HEK293 (cell line): Measurements from ENCODE around the gene RBCK1.
A peak's percentile ranks its signal among the peaks of the same experiment; 100 is the strongest.

ENCODE experiments used
- EGR2 ChIP-seq: fragments of 450-650 bp; formaldehyde crosslinking; IDR thresholded peaks from 2 replicates; pipeline ENCODE4 v1.5.1; 2016; ENCODE audit warnings: low read depth, missing biosample characterization, missing genetic modification characterization
- HOXA7 ChIP-seq: sonication (generic); formaldehyde crosslinking; IDR thresholded peaks from 2 replicates; pipeline ENCODE4 v1.8.1; 2022; ENCODE audit warnings: missing genetic modification reagents, borderline replicate concordance
- HOXC10 ChIP-seq: sonication (generic); formaldehyde crosslinking; IDR thresholded peaks from 2 replicates; pipeline ENCODE4 v1.8.1; 2023; ENCODE audit warnings: mild to moderate bottlenecking, missing genetic modification reagents
- KLF16 ChIP-seq: fragments of 450-650 bp; formaldehyde crosslinking; IDR thresholded peaks from 2 replicates; pipeline ENCODE4 v1.5.1; 2017; ENCODE audit warnings: missing biosample characterization, missing genetic modification characterization
- KLF7 ChIP-seq: fragments of 450-650 bp; formaldehyde crosslinking; IDR thresholded peaks from 2 replicates; pipeline ENCODE4 v1.5.1; 2016; ENCODE audit warnings: missing biosample characterization, missing genetic modification characterization, borderline replicate concordance
- KLF9 ChIP-seq: fragments of 450-650 bp; formaldehyde crosslinking; IDR thresholded peaks from 2 replicates; pipeline ENCODE4 v1.5.1; 2016; ENCODE audit warnings: missing biosample characterization, missing genetic modification characterization, low read depth
- OVOL3 ChIP-seq: fragments of 450-650 bp; formaldehyde crosslinking; IDR thresholded peaks from 2 replicates; pipeline ENCODE4 v1.5.1; 2016; ENCODE audit warnings: missing biosample characterization, missing genetic modification characterization
- SCRT2 ChIP-seq: fragments of 450-650 bp; formaldehyde crosslinking; IDR thresholded peaks from 2 replicates; pipeline ENCODE4 v1.5.1; 2016; ENCODE audit warnings: missing biosample characterization, missing genetic modification characterization
- SP3 ChIP-seq: fragments of 450-650 bp; formaldehyde crosslinking; IDR thresholded peaks from 2 replicates; pipeline ENCODE4 v1.5.1; 2016; ENCODE audit warnings: missing biosample characterization, missing genetic modification characterization
- SP7 ChIP-seq: fragments of 450-650 bp; formaldehyde crosslinking; IDR thresholded peaks from 2 replicates; pipeline ENCODE4 v1.5.1; 2016; ENCODE audit warnings: missing biosample characterization, missing genetic modification characterization
- WT1 ChIP-seq: fragments of 450-650 bp; formaldehyde crosslinking; IDR thresholded peaks from 2 replicates; pipeline ENCODE4 v1.5.1; 2016; ENCODE audit warnings: missing biosample characterization, missing genetic modification characterization
- ZBTB48 ChIP-seq: fragments of 450-650 bp; formaldehyde crosslinking; IDR thresholded peaks from 2 replicates; pipeline ENCODE4 v1.5.1; 2016; ENCODE audit warnings: missing biosample characterization, missing genetic modification characterization
- ZEB2 ChIP-seq: fragments of 450-650 bp; formaldehyde crosslinking; IDR thresholded peaks from 2 replicates; pipeline ENCODE4 v1.5.1; 2016; ENCODE audit warnings: missing biosample characterization, missing genetic modification characterization
- ZFHX2 ChIP-seq: fragments of 450-650 bp; formaldehyde crosslinking; conservative IDR thresholded peaks from 2 replicates; pipeline ENCODE4 v1.5.1; 2016; ENCODE audit warnings: missing biosample characterization, missing genetic modification characterization
- ZFP41 ChIP-seq: fragments of 450-650 bp; formaldehyde crosslinking; IDR thresholded peaks from 2 replicates; pipeline ENCODE4 v1.5.1; 2016; ENCODE audit warnings: missing biosample characterization, missing genetic modification characterization, borderline replicate concordance
- ZNF112 ChIP-seq: fragments of 450-650 bp; formaldehyde crosslinking; IDR thresholded peaks from 2 replicates; pipeline ENCODE4 v1.5.0; 2017; ENCODE audit warnings: missing biosample characterization, missing genetic modification characterization
- ZNF184 ChIP-seq: fragments of 450-650 bp; IDR thresholded peaks from 2 replicates; pipeline ENCODE4 v1.5.1; 2018; ENCODE audit warnings: missing biosample characterization, mild to moderate bottlenecking, missing genetic modification characterization
- ZNF239 ChIP-seq: fragments of 450-650 bp; formaldehyde crosslinking; IDR thresholded peaks from 2 replicates; pipeline ENCODE4 v1.5.1; 2016; ENCODE audit warnings: missing biosample characterization, missing genetic modification characterization
- ZNF311 ChIP-seq: fragments of 450-650 bp; formaldehyde crosslinking; IDR thresholded peaks from 2 replicates; pipeline ENCODE4 v1.5.1; 2017; ENCODE audit warnings: missing biosample characterization, missing genetic modification characterization, borderline replicate concordance
- ZNF341 ChIP-seq: fragments of 450-650 bp; formaldehyde crosslinking; IDR thresholded peaks from 2 replicates; pipeline ENCODE4; 2016; ENCODE audit warnings: low read depth, missing biosample characterization, missing genetic modification characterization
- ZNF433 ChIP-seq: fragments of 450-650 bp; formaldehyde crosslinking; IDR thresholded peaks from 2 replicates; pipeline ENCODE4 v1.5.1; 2016; ENCODE audit warnings: missing biosample characterization, missing genetic modification characterization, low read depth
- ZNF48 ChIP-seq: fragments of 450-650 bp; formaldehyde crosslinking; IDR thresholded peaks from 2 replicates; pipeline ENCODE4 v1.5.1; 2016; ENCODE audit warnings: missing biosample characterization, missing genetic modification characterization
- ZNF529 ChIP-seq: fragments of 450-650 bp; formaldehyde crosslinking; IDR thresholded peaks from 2 replicates; pipeline ENCODE4 v1.5.1; 2017; ENCODE audit warnings: missing genetic modification characterization, missing biosample characterization; ENCODE audit not compliant: insufficient replicate concordance
- ZNF530 ChIP-seq: fragments of 450-650 bp; formaldehyde crosslinking; IDR thresholded peaks from 2 replicates; pipeline ENCODE4 v1.5.1; 2016; ENCODE audit warnings: low read depth, missing biosample characterization, missing genetic modification characterization
- ZNF654 ChIP-seq: fragments of 450-650 bp; formaldehyde crosslinking; IDR thresholded peaks from 2 replicates; pipeline ENCODE4 v1.5.1; 2016; ENCODE audit warnings: low read depth, missing biosample characterization, missing genetic modification characterization
- ZNF701 ChIP-seq: fragments of 450-650 bp; formaldehyde crosslinking; IDR thresholded peaks from 2 replicates; pipeline ENCODE4 v1.5.1; 2016; ENCODE audit warnings: missing biosample characterization, missing genetic modification characterization
- ZNF707 ChIP-seq: fragments of 450-650 bp; formaldehyde crosslinking; IDR thresholded peaks from 2 replicates; pipeline ENCODE4 v1.5.1; 2016; ENCODE audit warnings: missing biosample characterization, missing genetic modification characterization
- ZNF747 ChIP-seq: fragments of 450-650 bp; formaldehyde crosslinking; IDR thresholded peaks from 2 replicates; pipeline ENCODE4 v1.5.1; 2016; ENCODE audit warnings: missing biosample characterization, missing genetic modification characterization
- ZSCAN16 ChIP-seq: fragments of 450-650 bp; formaldehyde crosslinking; IDR thresholded peaks from 2 replicates; pipeline ENCODE4 v1.5.1; 2016; ENCODE audit warnings: missing biosample characterization, missing genetic modification characterization
- ZSCAN30 ChIP-seq: fragments of 450-650 bp; IDR thresholded peaks from 2 replicates; pipeline ENCODE4 v1.5.1; 2018; ENCODE audit warnings: missing biosample characterization, mild to moderate bottlenecking, missing genetic modification characterization, moderate library complexity
- TF ChIP-seq, protein P1 (sequence below): fragments of 450-650 bp; formaldehyde crosslinking; IDR thresholded peaks from 2 replicates; pipeline ENCODE4 v1.5.1; 2016; ENCODE audit warnings: missing biosample characterization, missing genetic modification characterization
- TF ChIP-seq, protein P2 (sequence below): fragments of 450-650 bp; formaldehyde crosslinking; IDR thresholded peaks from 2 replicates; pipeline ENCODE4 v1.5.1; 2016; ENCODE audit warnings: missing biosample characterization, missing genetic modification characterization
- TF ChIP-seq, protein P3 (sequence below): fragments of 450-650 bp; formaldehyde crosslinking; conservative IDR thresholded peaks from 2 replicates; pipeline ENCODE4 v1.5.1; 2016; ENCODE audit warnings: low read depth, missing biosample characterization, missing genetic modification characterization
- TF ChIP-seq, protein P4 (sequence below): fragments of 450-650 bp; formaldehyde crosslinking; IDR thresholded peaks from 2 replicates; pipeline ENCODE4 v1.5.1; 2016; ENCODE audit warnings: missing biosample characterization, missing genetic modification characterization

Gene RBCK1

DNA sequence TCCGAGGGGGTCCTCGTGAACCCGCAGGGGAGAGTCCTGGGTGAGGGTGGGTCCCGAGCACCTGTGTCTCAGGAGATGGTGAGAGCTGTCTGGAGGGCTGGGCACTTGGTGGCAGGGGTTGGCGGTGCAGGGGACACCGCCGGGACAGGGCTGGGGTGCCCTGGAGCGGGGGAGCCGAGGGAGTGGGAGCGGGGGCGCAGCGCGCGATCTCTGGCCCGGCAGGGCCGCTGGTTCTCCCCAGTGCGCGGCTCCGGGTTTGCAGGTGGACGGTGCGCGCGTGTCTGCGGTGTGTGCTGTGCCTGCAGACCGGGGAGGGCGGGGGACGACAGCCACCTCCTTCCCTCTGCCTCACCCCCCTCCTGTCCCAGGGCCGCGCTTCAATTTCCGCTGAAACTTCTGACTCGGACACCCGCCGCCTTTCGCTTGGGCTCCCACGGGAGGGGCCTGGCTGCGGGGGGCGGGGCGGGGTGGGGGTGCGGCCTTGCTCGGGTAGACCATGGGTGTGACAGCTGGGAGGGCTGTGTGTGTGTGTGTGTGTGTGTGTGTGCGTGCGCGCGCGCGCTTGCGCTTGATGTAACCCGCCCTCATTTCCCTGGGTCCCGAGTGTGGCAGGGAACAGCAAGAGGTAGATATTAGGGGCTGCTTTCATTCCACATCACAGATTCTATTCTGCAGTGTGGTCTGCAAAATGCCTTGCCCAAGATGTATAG lies 26.4 kb upstream of the RBCK1 start (continued):
- TF ChIP-seq WT1 (tag by site-specific recombination) (no peak), ZSCAN30 (tag by site-specific recombination) (peak; percentile 68; the same call in 1 of the 2 replicates), KLF16 (tag by site-specific recombination) (no peak), ZFHX2 (peak; percentile 33; the same call in 1 of the 2 replicates), ZNF701 (tag by site-specific recombination) (no peak), ZNF747 (tag by site-specific recombination) (no peak), ZNF707 (no peak), KLF9 (tag by site-specific recombination) (peak; percentile 93), SCRT2 (no peak), ZNF433 (no peak), ZNF529 (tag by site-specific recombination) (no peak), ZEB2 (tag by site-specific recombination) (peak; percentile 66), ZBTB48 (tag by site-specific recombination) (peak; percentile 39), KLF7 (peak; percentile 95; the same call in 1 of the 2 replicates), ZNF341 (peak; percentile 51), ZNF311 (tag by site-specific recombination) (no peak), SP3 (tag by site-specific recombination) (peak; percentile 71), OVOL3 (no peak), ZNF239 (tag by site-specific recombination) (no peak), HOXA7 (CRISPR knock-in tag) (no peak), ZNF654 (tag by site-specific recombination) (no peak), HOXC10 (CRISPR knock-in tag) (no peak), ZSCAN16 (tag by site-specific recombination) (0 out of 2 replicates have a peak, but pooled peaks have one; percentile 14), ZNF184 (tag by site-specific recombination) (no peak), SP7 (peak; percentile 85), ZNF530 (tag by site-specific recombination) (no peak), ZNF112 (tag by site-specific recombination) (no peak), EGR2 (no peak), ZNF48 (tag by site-specific recombination) (no peak), ZFP41 (tag by site-specific recombination) (no peak)
- TF ChIP-seq, protein P1, sequence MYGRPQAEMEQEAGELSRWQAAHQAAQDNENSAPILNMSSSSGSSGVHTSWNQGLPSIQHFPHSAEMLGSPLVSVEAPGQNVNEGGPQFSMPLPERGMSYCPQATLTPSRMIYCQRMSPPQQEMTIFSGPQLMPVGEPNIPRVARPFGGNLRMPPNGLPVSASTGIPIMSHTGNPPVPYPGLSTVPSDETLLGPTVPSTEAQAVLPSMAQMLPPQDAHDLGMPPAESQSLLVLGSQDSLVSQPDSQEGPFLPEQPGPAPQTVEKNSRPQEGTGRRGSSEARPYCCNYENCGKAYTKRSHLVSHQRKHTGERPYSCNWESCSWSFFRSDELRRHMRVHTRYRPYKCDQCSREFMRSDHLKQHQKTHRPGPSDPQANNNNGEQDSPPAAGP = peak; percentile 92
- TF ChIP-seq, protein P2, sequence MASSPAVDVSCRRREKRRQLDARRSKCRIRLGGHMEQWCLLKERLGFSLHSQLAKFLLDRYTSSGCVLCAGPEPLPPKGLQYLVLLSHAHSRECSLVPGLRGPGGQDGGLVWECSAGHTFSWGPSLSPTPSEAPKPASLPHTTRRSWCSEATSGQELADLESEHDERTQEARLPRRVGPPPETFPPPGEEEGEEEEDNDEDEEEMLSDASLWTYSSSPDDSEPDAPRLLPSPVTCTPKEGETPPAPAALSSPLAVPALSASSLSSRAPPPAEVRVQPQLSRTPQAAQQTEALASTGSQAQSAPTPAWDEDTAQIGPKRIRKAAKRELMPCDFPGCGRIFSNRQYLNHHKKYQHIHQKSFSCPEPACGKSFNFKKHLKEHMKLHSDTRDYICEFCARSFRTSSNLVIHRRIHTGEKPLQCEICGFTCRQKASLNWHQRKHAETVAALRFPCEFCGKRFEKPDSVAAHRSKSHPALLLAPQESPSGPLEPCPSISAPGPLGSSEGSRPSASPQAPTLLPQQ = peak; percentile 57; the same call in 1 of the 2 replicates
- TF ChIP-seq, protein P3, sequence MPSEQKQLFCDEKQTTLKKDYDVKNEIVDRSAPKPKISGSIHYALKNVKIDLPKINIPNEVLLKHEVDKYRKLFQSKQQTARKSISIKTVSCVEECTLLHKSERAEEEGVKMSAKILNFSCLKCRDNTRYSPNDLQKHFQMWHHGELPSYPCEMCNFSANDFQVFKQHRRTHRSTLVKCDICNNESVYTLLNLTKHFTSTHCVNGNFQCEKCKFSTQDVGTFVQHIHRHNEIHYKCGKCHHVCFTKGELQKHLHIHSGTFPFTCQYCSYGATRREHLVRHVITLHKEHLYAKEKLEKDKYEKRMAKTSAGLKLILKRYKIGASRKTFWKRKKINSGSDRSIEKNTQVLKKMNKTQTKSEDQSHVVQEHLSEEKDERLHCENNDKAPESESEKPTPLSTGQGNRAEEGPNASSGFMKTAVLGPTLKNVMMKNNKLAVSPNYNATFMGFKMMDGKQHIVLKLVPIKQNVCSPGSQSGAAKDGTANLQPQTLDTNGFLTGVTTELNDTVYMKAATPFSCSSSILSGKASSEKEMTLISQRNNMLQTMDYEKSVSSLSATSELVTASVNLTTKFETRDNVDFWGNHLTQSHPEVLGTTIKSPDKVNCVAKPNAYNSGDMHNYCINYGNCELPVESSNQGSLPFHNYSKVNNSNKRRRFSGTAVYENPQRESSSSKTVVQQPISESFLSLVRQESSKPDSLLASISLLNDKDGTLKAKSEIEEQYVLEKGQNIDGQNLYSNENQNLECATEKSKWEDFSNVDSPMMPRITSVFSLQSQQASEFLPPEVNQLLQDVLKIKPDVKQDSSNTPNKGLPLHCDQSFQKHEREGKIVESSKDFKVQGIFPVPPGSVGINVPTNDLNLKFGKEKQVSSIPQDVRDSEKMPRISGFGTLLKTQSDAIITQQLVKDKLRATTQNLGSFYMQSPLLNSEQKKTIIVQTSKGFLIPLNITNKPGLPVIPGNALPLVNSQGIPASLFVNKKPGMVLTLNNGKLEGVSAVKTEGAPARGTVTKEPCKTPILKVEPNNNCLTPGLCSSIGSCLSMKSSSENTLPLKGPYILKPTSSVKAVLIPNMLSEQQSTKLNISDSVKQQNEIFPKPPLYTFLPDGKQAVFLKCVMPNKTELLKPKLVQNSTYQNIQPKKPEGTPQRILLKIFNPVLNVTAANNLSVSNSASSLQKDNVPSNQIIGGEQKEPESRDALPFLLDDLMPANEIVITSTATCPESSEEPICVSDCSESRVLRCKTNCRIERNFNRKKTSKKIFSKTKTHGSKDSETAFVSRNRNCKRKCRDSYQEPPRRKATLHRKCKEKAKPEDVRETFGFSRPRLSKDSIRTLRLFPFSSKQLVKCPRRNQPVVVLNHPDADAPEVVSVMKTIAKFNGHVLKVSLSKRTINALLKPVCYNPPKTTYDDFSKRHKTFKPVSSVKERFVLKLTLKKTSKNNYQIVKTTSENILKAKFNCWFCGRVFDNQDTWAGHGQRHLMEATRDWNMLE (tag by site-specific recombination) = no peak
- TF ChIP-seq, protein P4, sequence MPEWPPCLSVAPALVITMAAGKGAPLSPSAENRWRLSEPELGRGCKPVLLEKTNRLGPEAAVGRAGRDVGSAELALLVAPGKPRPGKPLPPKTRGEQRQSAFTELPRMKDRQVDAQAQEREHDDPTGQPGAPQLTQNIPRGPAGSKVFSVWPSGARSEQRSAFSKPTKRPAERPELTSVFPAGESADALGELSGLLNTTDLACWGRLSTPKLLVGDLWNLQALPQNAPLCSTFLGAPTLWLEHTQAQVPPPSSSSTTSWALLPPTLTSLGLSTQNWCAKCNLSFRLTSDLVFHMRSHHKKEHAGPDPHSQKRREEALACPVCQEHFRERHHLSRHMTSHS (tag by site-specific recombination) = no peak
